GM23338 (cell line): ENCODE results near the gene PITPNC1. TPM values are rescaled to one million over a fixed set of nuclear protein-coding genes. Genes with fewer than 3 reads are reported as not detected.
"Not testable (repeated sequence)": the region's sequence is repeated elsewhere in the genome, so short reads cannot be mapped to it uniquely, and the experiment has no call there.

ENCODE experiments used
- ATAC-seq: fragments of 200-7000 bp; cut with Tn5 transposase; 3 replicates; pipeline ENCODE4 v1.9.1; 2020
- DNase-seq: peaks from one replicate; pipeline ENCODE4 v3.0.0-alpha.2; 2015; ENCODE audit warnings: low spot score
- H2AFZ ChIP-seq: fragments of 200-600 bp; sonication (generic); 2 replicates; pipeline ENCODE4 v1.8.0; 2016; ENCODE audit warnings: antibody characterized with exemption, mild to moderate bottlenecking, moderate library complexity
- H3F3A ChIP-seq: fragments of 200-600 bp; sonication (generic); replicated peaks from 2 replicates; pipeline ENCODE4 v1.8.0; 2017; ENCODE audit warnings: antibody characterized with exemption, mixed run types, low read depth
- H3K27ac ChIP-seq: fragments of 200-600 bp; sonication (generic); 2 replicates; pipeline ENCODE4 v1.6.1; 2016; ENCODE audit warnings: low read depth
- H3K27me3 ChIP-seq: fragments of 200-600 bp; sonication (generic); 2 replicates; pipeline ENCODE4 v1.8.0; 2016; ENCODE audit warnings: mild to moderate bottlenecking, mixed run types, moderate library complexity; ENCODE audit not compliant: insufficient read depth
- H3K36me3 ChIP-seq: fragments of 200-600 bp; sonication (generic); 2 replicates; pipeline ENCODE4 v1.8.0; 2016; ENCODE audit warnings: mild to moderate bottlenecking; ENCODE audit not compliant: insufficient read depth
- H3K4me1 ChIP-seq: fragments of 200-600 bp; sonication (generic); 2 replicates; pipeline ENCODE4 v1.8.0; 2016; ENCODE audit warnings: mild to moderate bottlenecking, moderate library complexity; ENCODE audit not compliant: insufficient read depth
- H3K4me2 ChIP-seq: fragments of 200-600 bp; sonication (generic); 2 replicates; pipeline ENCODE4 v1.7.1; 2017; ENCODE audit warnings: mixed run types
- H3K4me3 ChIP-seq: fragments of 200-600 bp; sonication (generic); 2 replicates; pipeline ENCODE4 v1.6.1; 2016; ENCODE audit warnings: mixed run types
- H3K79me2 ChIP-seq: fragments of 200-600 bp; sonication (generic); replicated peaks from 2 replicates; pipeline ENCODE4 v1.8.0; 2017; ENCODE audit warnings: mild to moderate bottlenecking; ENCODE audit not compliant: insufficient read depth
- H3K9me2 ChIP-seq: fragments of 200-600 bp; sonication (generic); 2 replicates; pipeline ENCODE4 v1.8.0; 2017; ENCODE audit not compliant: insufficient read depth
- H4K20me1 ChIP-seq: fragments of 200-600 bp; sonication (generic); replicated peaks from 2 replicates; pipeline ENCODE4 v1.8.0; 2017; ENCODE audit warnings: mild to moderate bottlenecking; ENCODE audit not compliant: insufficient read depth
- H3K27ac Mint-ChIP-seq: 2 replicates; pipeline ENCODE4 v1.8.0; 2020; ENCODE audit warnings: inconsistent platforms, mild to moderate bottlenecking, moderate library complexity, mixed read lengths
- H3K27me3 Mint-ChIP-seq: 3 replicates; pipeline ENCODE4 v1.8.0; 2022; ENCODE audit warnings: low read depth, mild to moderate bottlenecking, moderate library complexity, mixed read lengths, inconsistent platforms; ENCODE audit not compliant: insufficient read depth, poor library complexity
- H3K36me3 Mint-ChIP-seq: 3 replicates; pipeline ENCODE4 v1.8.0; 2021; ENCODE audit warnings: low read depth, mild to moderate bottlenecking, inconsistent platforms, moderate library complexity, mixed read lengths
- H3K4me1 Mint-ChIP-seq: 3 replicates; pipeline ENCODE4 v1.8.0; 2020; ENCODE audit warnings: mild to moderate bottlenecking, inconsistent platforms, mixed read lengths
- H3K4me3 Mint-ChIP-seq: 3 replicates; pipeline ENCODE4 v1.8.0; 2021; ENCODE audit warnings: moderate library complexity, mild to moderate bottlenecking, inconsistent platforms, mixed read lengths
- H3K9me3 Mint-ChIP-seq: 3 replicates; pipeline ENCODE4 v1.8.0; 2020; ENCODE audit warnings: moderate library complexity, mild to moderate bottlenecking, inconsistent platforms, mixed read lengths
- CREB1 ChIP-seq: fragments of 250-450 bp; sonication (Bioruptor Pico); IDR thresholded peaks from 2 replicates; pipeline ENCODE4 v1.5.0; 2020; ENCODE audit warnings: low read depth, mild to moderate bottlenecking, moderate library complexity
- ETS1 ChIP-seq: IDR thresholded peaks from 2 replicates; pipeline ENCODE4 v1.6.1; 2016; ENCODE audit warnings: antibody characterized with exemption
- EZH2 ChIP-seq: fragments of 200-600 bp; sonication (generic); IDR thresholded peaks from one replicate; pipeline ENCODE4 v1.8.0; 2017; ENCODE audit warnings: antibody characterized with exemption, mild to moderate bottlenecking, low read depth; ENCODE audit not compliant: unreplicated experiment
- EZH2phosphoT487 ChIP-seq: fragments of 200-600 bp; sonication (generic); IDR thresholded peaks from one replicate; pipeline ENCODE4 v1.8.1; 2018; ENCODE audit warnings: antibody characterized with exemption; ENCODE audit not compliant: unreplicated experiment
- NANOG ChIP-seq: IDR thresholded peaks from 2 replicates; pipeline ENCODE4 v1.6.1; 2016; ENCODE audit warnings: antibody characterized with exemption, borderline replicate concordance
- POLR2AphosphoS5 ChIP-seq: IDR thresholded peaks from 2 replicates; pipeline ENCODE4 v1.6.1; 2016; ENCODE audit warnings: antibody characterized with exemption, low read depth
- ZNF114 ChIP-seq: fragments of 250-450 bp; sonication (Bioruptor Pico); IDR thresholded peaks from 2 replicates; pipeline ENCODE4 v1.5.0; 2020; ENCODE audit warnings: mild to moderate bottlenecking, moderate library complexity
- ZNF331 ChIP-seq: fragments of 250-450 bp; sonication (Bioruptor Pico); IDR thresholded peaks from 2 replicates; pipeline ENCODE4 v1.5.0; 2020; ENCODE audit warnings: low read depth, mild to moderate bottlenecking, moderate library complexity
- polyA plus RNA-seq: library from polyadenylated mRNA; unstranded; fragments of >200 nt; fragmentation: Nextera tagmentation; extraction: Ambion mirVana; gene quantifications from 2 replicates; pipeline ENCODE4 v1.2.1, GENCODE V29; 2016
- total RNA-seq: library from RNA; depleted of rRNA; stranded (reverse); fragments of >200 nt; shearing (Covaris generic); gene quantifications from 2 replicates; pipeline ENCODE4 v1.2.3, GENCODE V29; 2014
- TF ChIP-seq, protein P1 (sequence below): IDR thresholded peaks from one replicate; pipeline ENCODE4 v1.6.1; 2018; ENCODE audit warnings: antibody characterized with exemption; ENCODE audit not compliant: unreplicated experiment
- TF ChIP-seq, protein P2 (sequence below), 2 experiments: fragments of 200-600 bp in 1 of 2; sonication (generic) in 1 of 2; conservative IDR thresholded peaks; 2 replicates each; pipeline versions ENCODE4 v1.5.1 to v1.6.1; 2016 to 2017; ENCODE audit warnings: antibody characterized with exemption in 2 of 2, low read depth in 2 of 2, mild to moderate bottlenecking in 2 of 2, moderate library complexity in 1 of 2

PITPNC1 gene
- total and polyA plus RNA-seq, 2 experiments from 2014 or later, result 23.0 to 32.6 TPM

GRCh38 chr17:67471118-67471517, 94.0 kb downstream of the PITPNC1 start (continued):
- TF ChIP-seq, protein P1, sequence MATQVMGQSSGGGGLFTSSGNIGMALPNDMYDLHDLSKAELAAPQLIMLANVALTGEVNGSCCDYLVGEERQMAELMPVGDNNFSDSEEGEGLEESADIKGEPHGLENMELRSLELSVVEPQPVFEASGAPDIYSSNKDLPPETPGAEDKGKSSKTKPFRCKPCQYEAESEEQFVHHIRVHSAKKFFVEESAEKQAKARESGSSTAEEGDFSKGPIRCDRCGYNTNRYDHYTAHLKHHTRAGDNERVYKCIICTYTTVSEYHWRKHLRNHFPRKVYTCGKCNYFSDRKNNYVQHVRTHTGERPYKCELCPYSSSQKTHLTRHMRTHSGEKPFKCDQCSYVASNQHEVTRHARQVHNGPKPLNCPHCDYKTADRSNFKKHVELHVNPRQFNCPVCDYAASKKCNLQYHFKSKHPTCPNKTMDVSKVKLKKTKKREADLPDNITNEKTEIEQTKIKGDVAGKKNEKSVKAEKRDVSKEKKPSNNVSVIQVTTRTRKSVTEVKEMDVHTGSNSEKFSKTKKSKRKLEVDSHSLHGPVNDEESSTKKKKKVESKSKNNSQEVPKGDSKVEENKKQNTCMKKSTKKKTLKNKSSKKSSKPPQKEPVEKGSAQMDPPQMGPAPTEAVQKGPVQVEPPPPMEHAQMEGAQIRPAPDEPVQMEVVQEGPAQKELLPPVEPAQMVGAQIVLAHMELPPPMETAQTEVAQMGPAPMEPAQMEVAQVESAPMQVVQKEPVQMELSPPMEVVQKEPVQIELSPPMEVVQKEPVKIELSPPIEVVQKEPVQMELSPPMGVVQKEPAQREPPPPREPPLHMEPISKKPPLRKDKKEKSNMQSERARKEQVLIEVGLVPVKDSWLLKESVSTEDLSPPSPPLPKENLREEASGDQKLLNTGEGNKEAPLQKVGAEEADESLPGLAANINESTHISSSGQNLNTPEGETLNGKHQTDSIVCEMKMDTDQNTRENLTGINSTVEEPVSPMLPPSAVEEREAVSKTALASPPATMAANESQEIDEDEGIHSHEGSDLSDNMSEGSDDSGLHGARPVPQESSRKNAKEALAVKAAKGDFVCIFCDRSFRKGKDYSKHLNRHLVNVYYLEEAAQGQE, result no peak
- TF ChIP-seq CREB1 (CRISPR knock-in tag) (no peak), EZH2 (no peak), EZH2phosphoT487 (no peak), ZNF331 (CRISPR knock-in tag) (no peak), POLR2AphosphoS5 (no peak), ETS1 (no peak), NANOG (no peak), ZNF114 (no peak)
- TF ChIP-seq, protein P2, sequence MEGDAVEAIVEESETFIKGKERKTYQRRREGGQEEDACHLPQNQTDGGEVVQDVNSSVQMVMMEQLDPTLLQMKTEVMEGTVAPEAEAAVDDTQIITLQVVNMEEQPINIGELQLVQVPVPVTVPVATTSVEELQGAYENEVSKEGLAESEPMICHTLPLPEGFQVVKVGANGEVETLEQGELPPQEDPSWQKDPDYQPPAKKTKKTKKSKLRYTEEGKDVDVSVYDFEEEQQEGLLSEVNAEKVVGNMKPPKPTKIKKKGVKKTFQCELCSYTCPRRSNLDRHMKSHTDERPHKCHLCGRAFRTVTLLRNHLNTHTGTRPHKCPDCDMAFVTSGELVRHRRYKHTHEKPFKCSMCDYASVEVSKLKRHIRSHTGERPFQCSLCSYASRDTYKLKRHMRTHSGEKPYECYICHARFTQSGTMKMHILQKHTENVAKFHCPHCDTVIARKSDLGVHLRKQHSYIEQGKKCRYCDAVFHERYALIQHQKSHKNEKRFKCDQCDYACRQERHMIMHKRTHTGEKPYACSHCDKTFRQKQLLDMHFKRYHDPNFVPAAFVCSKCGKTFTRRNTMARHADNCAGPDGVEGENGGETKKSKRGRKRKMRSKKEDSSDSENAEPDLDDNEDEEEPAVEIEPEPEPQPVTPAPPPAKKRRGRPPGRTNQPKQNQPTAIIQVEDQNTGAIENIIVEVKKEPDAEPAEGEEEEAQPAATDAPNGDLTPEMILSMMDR (conservative IDR thresholded peaks at IDR 0.05; ENCODE audit: low read depth in 2 of 2), result no peak

GRCh38 chr17:67472606-67473005, 95.5 kb downstream of the PITPNC1 start:
- H3K4me1 ChIP-seq, result peaks cover 21% of the 10 kb centered on the region
- H3K4me3 ChIP-seq, H2AFZ ChIP-seq, H3K36me3 ChIP-seq, H4K20me1 ChIP-seq, H3K27ac Mint-ChIP-seq, ATAC-seq, H3K27me3 ChIP-seq, H3K4me3 Mint-ChIP-seq, H3K9me2 ChIP-seq, H3K27ac ChIP-seq, H3K4me2 ChIP-seq, DNase-seq, H3F3A ChIP-seq: not testable (repeated sequence)
- peaks cover 13% of the 10 kb centered on the region for H3K9me3 Mint-ChIP-seq
- peaks cover 85% of the 10 kb centered on the region for H3K79me2 ChIP-seq
- H3K27me3 Mint-ChIP-seq, result peaks cover 13% of the 10 kb centered on the region
- peaks cover 15% of the 10 kb centered on the region for H3K36me3 Mint-ChIP-seq
- peaks cover 37% of the 10 kb centered on the region for H3K4me1 Mint-ChIP-seq
